ENCODE measurements around the gene AP2A2. TPM values are rescaled to one million over a fixed set of nuclear protein-coding genes. Genes with fewer than 3 reads are reported as not detected.

The AP2A2 gene
- total RNA-seq, 1 experiment from 2014 or later = 39.4 TPM

DNA sequence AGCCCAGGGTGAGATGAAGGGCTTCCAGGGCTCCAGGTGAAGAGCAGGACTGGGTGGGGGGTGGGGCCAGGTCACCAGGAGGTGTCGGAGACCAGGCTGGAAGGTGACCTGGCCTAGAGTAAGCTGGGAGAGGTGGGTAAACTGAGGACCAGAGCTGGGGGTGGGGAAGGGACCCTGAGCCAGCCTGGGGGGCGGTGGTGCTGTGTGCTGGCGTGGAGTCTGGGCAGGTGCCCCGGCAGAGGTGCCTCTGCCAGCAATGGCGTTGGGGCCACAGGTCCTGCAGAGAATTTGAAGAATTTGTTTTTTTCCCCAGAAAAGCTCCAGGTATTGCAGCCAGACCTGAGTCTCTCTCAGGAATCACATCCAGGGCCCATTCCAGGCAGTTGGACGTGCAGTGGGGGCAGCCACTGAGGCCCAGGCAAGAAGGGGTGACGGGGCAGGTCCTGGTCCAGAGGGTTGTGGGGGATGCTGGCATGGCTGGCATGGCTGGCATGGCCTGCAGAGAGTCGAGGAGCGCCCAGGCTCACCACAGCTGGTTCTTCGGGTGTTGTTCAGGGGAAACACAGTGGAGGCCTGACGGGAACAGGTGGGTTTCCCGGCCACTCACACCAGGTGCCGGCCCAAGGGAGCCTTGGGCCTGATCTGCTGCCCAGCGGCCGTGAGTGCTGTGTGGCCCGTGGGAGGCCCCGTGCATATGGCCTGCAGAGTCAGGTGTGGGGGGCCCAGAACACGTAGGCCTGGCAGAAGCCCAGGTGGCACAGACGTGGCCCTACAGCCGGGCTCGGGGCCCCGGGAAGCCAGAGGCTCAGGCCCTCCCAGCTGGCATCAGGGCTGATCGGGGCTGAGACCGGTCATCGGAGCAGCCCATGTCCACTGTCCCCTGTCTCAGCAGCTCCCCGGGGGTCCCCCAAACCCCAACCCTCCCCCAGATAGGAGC lies 117.2 kb downstream of the AP2A2 start:
- H3K27ac ChIP-seq = no peak overlapping the region
- intact Hi-C loops (cut with micrococcal nuclease; ENCODE audit: unreplicated experiment) = loop anchor here (5.0 kb wide), 1 partner anchor 131 kb away; the partner anchor contains the start of gene CHID1

GRCh38 chr11:1043563-1044096 lies 118.0 kb downstream of the AP2A2 start:
- no TSS peak for BruUV-seq (replicated peaks)
- H3K27ac ChIP-seq = no peak overlapping the region
- peaks cover 34% of the 10 kb centered on the region for H3K4me1 ChIP-seq (replicated peaks; ENCODE audit: insufficient read depth)
- no peaks in the 10 kb centered on the region for H4K20me1 ChIP-seq (ENCODE audit: insufficient read depth)
- intact Hi-C loops (cut with micrococcal nuclease; ENCODE audit: unreplicated experiment) = loop anchor here (5.0 kb wide), 1 partner anchor 131 kb away; the partner anchor contains the start of gene CHID1
- DNase-seq = no peak
- no peak overlapping the region for H2AFZ ChIP-seq
- no peaks in the 10 kb centered on the region for H3K79me2 ChIP-seq (ENCODE audit: low read depth)
- no peaks in the 10 kb centered on the region; the same call in 1 of the 2 replicates for H3F3A ChIP-seq (ENCODE audit: insufficient read depth, low read depth)
- no peak overlapping the region for H3K4me2 ChIP-seq
- no peaks in the 10 kb centered on the region for H3K9me3 ChIP-seq (ENCODE audit: insufficient read depth, low read depth)
- ChIA-PET POLR2A (ENCODE audit: unreplicated experiment) (no interaction called here), CTCF (interaction anchor here (0.7 kb wide), 1 partner anchor 128 kb away, joined by 3 read pairs; no protein-coding TSS in a partner anchor)
- no peaks in the 10 kb centered on the region for H3K27me3 ChIP-seq (ENCODE audit: insufficient read depth, low read depth)
- H3K9me2 ChIP-seq (ENCODE audit: insufficient read depth) = no peaks in the 10 kb centered on the region
- H3K36me3 ChIP-seq (ENCODE audit: low read depth) = no peaks in the 10 kb centered on the region
- H3K4me3 ChIP-seq = no peak overlapping the region
- no peak for TF ChIP-seq CTCF (conservative IDR thresholded peaks at IDR 0.05)
- TF ChIP-seq EZH2 (IDR thresholded peaks at IDR 0.05; ENCODE audit: low read depth) = no peak

More for the DNA sequence above, 117.2 kb downstream of the AP2A2 start:
- peaks cover 34% of the 10 kb centered on the region for H3K4me1 ChIP-seq (replicated peaks; ENCODE audit: insufficient read depth)
- no peak overlapping the region for H3K4me3 ChIP-seq
- no peaks in the 10 kb centered on the region; the same call in 1 of the 2 replicates for H3F3A ChIP-seq (ENCODE audit: insufficient read depth, low read depth)
- no peaks in the 10 kb centered on the region for H3K9me2 ChIP-seq (ENCODE audit: insufficient read depth)
- H3K79me2 ChIP-seq (ENCODE audit: low read depth) = no peaks in the 10 kb centered on the region
- H3K36me3 ChIP-seq (ENCODE audit: low read depth) = no peaks in the 10 kb centered on the region
- H2AFZ ChIP-seq = no peak overlapping the region
- ChIA-PET CTCF (interaction anchor here (0.7 kb wide), 1 partner anchor 127 kb away, joined by 3 read pairs; no protein-coding TSS in a partner anchor), POLR2A (ENCODE audit: unreplicated experiment) (no interaction called here)
- H3K9me3 ChIP-seq (ENCODE audit: insufficient read depth, low read depth) = no peaks in the 10 kb centered on the region
- no peak for DNase-seq
- no peaks in the 10 kb centered on the region for H4K20me1 ChIP-seq (ENCODE audit: insufficient read depth)
- H3K4me2 ChIP-seq = no peak overlapping the region
- no peak for TF ChIP-seq CTCF (conservative IDR thresholded peaks at IDR 0.05)
- no peak for TF ChIP-seq EZH2 (IDR thresholded peaks at IDR 0.05; ENCODE audit: low read depth)
- no TSS peak for BruUV-seq (replicated peaks)
- no peaks in the 10 kb centered on the region for H3K27me3 ChIP-seq (ENCODE audit: insufficient read depth, low read depth)

DNA sequence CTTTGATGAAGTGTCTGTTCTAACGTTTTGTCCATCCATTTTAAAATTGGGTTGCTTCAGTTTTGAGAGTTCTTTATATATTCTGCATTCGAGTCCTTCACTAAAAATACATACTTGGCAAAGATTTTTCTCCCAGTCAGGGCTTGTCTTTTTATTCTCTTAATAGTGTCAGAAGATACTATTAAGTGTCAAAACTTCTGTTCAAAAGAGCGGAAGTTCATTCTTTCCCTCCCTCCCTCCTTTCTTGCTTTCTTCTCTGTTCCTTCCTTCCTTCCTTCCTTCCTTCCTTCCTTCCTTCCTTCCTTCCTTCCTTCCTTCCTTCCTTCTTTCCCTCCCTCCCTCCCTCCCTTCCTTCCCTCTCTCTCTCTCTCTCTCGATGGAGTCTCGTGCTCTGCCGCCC lies 118.5 kb downstream of the AP2A2 start:
- no peak overlapping the region for H3K4me2 ChIP-seq
- H3K9me3 ChIP-seq (ENCODE audit: insufficient read depth, low read depth) = no peaks in the 10 kb centered on the region
- peaks cover 32% of the 10 kb centered on the region for H3K4me1 ChIP-seq (replicated peaks; ENCODE audit: insufficient read depth)
- H4K20me1 ChIP-seq (ENCODE audit: insufficient read depth) = no peaks in the 10 kb centered on the region
- H3K4me3 ChIP-seq = no peak overlapping the region
- H3F3A ChIP-seq (ENCODE audit: insufficient read depth, low read depth) = no peaks in the 10 kb centered on the region; the same call in 1 of the 2 replicates
- no peak overlapping the region for H2AFZ ChIP-seq
- ChIA-PET CTCF (no interaction called here), POLR2A (ENCODE audit: unreplicated experiment) (no interaction called here)
- BruUV-seq (replicated peaks) = no TSS peak
- no peak overlapping the region for H3K27ac ChIP-seq
- no peaks in the 10 kb centered on the region for H3K36me3 ChIP-seq (ENCODE audit: low read depth)
- no peaks in the 10 kb centered on the region for H3K9me2 ChIP-seq (ENCODE audit: insufficient read depth)
- no peak for DNase-seq
- intact Hi-C loops (cut with micrococcal nuclease; ENCODE audit: unreplicated experiment) = loop anchor here (5.0 kb wide), 1 partner anchor 132 kb away; the partner anchor contains the start of gene CHID1
- H3K79me2 ChIP-seq (ENCODE audit: low read depth) = no peaks in the 10 kb centered on the region
- no peaks in the 10 kb centered on the region for H3K27me3 ChIP-seq (ENCODE audit: insufficient read depth, low read depth)
- no peak for TF ChIP-seq EZH2 (IDR thresholded peaks at IDR 0.05; ENCODE audit: low read depth)
- no peak for TF ChIP-seq CTCF (conservative IDR thresholded peaks at IDR 0.05)

All from PC-9 (cell line).